GM21717 (cell line): ENCODE measurements around the gene GNL2.
"Not testable (repeated sequence)": the region's sequence is repeated elsewhere in the genome, so short reads cannot be mapped to it uniquely, and the experiment has no call there.

Experiments
- ATAC-seq: cut with Tn5 transposase; IDR thresholded peaks from one replicate; pipeline ENCODE4 v1.9.1; 2021; ENCODE audit warnings: mild to moderate bottlenecking, moderate library complexity; ENCODE audit not compliant: unreplicated experiment

GNL2 gene

DNA sequence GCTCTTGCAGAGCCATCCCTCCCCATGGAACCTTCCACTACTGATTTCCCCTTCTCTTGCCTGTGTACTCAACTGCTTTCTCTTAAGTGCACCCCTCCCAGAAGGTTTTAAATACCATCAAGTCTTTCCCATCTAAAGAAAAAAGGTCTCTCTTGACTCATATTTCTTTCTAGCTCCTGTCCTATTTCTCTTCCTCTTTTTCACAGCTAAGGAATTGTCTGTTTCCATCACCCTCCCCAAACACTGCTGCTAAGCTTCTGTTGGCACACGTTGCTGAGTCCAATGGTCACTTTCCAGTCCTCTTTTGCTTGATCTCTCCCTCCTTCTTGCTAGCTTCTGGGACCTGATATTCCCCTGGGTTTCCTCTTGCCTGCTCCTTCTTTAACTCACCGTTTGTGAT is 13.3 kb upstream of the GNL2 start:
- ATAC-seq, result no peak

DNA sequence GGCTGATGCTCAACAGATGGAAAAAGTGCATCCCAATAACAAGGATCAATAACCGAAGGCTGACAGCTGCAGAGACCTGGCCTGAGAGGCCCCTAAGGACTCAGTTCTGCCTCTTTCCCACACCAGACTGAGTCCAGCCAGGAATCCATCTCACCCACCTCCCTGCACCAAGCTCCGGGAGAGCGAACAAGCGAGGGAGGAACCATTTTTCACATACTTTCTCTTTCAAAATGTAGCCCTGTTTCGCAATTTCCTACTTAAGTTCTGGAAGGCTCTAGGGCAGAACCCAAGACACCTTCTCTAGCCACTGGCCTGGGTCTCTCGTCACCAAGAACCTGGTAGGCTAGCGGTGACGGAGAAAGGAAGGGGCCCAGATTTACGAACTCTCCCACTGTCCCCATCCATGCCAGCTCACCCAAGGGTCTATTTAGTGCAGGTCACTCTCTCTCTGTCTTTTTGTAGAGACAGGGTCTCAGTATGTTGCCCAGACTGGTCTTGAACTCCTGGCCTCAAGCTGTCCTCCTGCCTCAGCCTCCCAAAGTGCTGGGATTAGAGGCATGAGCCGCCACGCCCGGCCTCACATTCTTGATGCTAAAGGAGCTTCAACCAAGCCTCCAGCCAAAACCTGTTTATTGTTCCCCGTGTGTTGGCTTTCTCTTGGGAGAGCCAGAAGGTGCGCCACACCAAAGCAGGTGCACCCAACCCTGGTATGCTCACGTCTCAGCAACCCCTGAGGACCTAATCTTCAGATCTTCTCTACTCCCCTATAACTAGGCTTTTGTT is 10.9 kb upstream of the GNL2 start:
- ATAC-seq, result no peak

DNA sequence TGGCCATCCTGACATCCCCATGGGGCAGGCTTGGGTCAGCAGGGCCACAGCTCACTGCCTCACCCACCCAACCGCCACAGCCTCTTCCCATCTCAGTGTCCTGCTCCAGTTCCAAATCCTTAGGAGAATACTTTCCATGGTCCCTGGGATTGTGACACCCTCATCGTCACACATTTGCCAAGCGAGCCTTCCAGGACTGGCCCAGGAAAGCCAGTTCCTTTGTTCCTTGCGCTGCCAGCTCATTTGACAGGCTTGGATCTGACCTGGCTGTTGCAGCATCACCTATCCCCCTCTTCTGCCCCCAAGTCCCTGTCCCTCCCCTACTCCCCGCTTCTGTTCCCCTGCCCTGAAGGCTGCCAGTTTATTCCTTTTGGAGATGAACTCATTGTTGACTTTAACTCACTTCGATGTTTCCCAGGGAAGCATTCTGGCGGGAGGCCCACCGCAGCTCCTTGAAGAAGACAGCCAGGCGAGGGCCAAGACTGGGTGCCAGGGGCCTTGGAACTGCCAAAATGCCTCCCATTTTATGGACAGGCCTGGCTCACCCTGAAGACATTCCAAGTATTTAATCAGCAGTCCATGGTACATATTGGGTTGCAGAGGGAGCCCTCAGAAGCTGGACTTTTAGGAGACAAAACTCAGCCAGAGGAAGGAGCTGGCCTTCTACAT is 10.2 kb upstream of the GNL2 start:
- ATAC-seq, result no peak

DNA sequence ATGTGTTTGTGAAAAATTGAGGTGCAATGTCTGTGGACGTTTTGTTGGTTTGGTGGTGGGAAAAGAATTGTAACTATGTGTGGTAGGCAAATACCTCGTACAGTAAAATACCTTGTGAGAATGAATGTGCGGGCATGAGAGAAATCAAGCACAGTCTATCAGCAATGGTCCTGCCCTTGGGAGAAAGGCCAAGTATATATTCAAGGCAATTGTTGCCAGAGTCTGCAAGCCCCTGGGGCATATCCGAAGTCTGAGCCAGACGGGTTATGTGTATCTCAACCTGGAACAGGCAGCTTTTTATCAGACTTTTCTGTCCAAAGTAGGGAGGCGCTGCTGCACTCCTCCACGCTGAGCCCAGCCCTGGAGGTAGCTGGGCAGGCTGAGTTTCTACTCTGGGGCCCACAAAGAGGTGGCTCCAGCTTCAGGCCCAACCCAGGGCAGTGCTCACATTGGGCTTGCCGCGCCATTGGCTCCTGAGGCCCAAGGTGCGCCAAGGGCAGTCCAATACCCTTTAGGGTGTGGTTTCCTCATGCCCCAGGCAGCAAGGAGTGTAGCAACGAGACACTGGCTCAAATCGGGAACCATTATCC is 9.4 kb upstream of the GNL2 start:
- ATAC-seq, result no peak

DNA sequence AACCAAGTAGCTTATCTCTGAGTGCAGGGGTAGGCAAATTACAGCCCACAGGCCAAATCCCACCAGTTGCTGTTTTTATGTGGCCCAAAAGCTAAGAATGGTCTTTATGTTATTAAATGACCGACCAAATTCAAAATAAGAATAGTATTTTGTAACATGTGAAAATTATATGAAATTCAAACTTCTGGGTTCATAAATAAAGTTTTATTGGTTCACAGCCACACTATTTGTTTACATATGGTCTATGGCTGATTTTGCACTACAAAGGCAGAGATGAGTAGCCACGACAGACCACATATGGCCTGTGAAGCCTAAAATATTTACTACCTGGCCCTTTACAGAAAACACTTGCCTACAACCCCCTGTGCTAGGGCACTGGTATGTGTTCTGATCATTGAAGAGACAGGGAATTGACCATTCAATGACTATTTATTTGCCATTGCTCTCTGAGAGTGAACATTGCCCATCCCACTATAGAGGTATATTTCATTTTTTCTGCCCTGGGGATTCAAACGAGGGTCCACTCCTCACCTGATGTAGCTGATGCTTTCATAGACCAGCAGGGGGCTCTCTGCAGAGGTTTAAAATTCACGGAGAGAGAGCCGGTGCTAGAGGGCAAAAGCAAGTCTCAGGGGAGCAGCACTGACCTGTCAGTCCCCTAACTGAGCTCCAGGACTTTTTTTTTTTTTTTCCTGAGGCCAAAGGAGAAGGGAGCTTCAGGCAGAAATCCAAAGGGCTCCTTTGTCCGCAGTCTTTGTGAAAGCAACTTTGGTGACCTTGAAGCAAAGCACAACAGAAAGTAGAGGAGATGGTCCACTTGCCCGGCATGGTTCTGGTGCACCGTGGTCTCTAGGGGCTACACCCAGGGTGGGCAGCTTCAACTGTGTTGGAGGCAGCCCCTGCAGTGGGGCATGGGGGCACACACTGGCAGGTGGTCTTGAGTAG is 7.3 kb upstream of the GNL2 start:
- no peak for ATAC-seq

DNA sequence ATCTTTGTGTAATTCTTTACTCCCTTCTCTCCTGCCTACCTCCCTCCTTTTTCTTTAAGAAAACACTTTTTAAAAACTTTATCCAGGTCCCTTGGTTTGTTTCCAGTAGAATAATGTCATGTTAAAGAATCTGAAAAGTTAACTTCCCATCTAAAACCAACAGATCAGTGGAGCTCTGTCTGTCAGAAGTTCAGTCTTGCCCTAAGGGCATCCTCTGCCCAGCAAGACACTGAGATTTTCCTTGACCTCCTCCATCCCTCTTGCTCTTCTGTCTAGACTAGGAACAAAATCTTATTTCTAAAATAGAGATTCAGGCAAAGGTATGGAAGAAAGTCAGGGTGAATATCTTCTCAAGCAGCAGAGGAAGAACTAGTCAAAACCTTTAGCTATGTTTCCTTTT is 5.7 kb upstream of the GNL2 start:
- no peak for ATAC-seq

DNA sequence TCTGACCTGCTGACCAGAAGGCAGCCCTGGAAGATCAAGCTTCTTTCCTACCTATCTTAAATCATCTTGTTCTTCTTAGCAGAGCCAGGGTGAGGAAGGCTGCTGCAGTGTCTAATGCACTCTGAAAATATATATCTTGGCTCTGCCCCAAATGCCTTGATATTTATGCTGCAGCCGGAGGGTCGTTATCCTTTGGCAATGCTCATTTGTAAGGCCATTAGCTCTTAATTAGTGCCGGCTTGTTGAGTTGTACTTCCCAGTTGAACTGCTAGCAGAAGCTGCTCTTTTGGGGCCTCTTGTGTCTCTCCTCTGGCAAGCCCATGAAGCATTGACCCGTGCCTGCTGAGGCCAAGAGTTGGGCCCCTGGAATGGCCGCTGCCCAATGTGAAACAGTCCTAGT is 4.2 kb upstream of the GNL2 start:
- no peak for ATAC-seq

DNA sequence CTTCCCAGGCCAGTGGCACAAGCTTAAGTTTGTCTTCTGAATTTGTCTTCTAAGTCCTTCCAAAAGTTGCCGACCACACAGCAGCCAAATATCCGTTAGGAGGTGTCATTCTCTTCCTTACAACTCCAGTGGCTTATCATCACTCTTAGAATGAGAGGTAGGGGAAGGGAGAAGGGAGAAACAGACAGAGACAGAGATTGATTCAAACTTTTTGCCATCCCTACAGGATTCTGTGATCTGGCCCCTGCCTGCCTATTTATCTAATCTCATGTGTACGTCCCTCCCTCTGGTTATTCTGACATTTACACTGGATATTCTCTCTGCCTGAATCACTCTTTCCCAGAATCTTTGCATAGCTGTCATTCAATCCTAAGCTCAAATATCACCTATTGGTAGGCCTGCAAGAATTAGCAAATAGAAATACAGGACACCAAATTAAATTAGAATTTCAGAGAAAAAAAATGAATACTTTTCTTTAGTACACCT is 488 bp upstream of the GNL2 start:
- ATAC-seq, result no peak

DNA sequence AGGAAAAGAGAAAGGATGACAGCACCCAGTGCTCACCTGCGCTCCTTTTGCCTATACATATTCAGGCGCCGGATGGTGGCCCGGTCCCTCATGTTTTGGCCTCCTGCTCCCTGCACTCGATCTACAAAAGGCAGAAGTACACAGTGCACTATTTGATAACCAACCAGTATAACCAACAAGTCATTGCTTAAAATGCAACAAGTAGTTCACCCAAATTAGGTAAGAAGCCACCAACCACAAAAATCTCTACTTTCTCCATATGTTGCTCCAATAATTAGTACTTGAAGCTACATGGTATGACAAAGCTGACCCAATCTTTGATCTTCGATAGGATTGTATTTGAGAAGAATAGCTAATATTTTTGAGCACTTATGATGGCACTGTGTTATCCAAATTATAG is 2.0 kb downstream of the GNL2 start:
- ATAC-seq, result no peak

DNA sequence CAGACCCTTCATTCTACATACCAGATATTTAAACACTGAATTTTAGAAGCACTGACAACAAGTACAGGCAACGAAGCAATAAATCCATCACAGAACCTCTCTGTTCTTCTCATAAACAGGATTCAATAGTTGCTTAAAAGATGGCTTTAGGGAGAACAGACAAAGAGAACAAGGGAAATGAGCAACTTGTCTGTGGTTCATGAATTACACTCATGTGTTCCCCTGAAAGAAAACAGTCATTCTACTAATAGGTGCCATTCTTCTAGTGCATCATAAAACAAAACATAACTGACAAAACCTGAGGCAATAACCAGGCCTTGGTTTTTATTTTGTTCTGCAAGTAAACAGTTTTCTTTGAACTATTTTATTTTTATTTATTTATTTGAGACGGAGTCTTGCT is 6.8 kb downstream of the GNL2 start:
- ATAC-seq, result no peak

DNA sequence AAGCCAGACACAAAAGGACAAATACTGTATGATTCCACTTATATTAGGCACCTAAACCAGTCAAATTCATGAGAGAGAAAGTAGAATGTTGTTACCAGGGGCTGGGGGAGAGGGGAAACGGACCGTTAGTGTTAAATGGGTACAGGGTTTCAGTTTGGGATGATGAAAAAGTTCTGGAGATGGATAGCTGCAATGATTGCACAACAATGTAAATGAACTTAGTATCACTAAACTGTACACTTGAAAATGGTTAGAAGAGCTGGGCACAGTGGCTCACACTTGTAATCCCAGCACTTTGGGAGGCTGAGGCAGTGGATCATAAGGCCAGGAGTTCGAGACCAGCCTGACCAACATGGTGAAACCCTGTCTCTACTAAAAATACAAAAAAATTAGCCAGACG is 11.2 kb downstream of the GNL2 start:
- ATAC-seq, result not testable (repeated sequence)

DNA sequence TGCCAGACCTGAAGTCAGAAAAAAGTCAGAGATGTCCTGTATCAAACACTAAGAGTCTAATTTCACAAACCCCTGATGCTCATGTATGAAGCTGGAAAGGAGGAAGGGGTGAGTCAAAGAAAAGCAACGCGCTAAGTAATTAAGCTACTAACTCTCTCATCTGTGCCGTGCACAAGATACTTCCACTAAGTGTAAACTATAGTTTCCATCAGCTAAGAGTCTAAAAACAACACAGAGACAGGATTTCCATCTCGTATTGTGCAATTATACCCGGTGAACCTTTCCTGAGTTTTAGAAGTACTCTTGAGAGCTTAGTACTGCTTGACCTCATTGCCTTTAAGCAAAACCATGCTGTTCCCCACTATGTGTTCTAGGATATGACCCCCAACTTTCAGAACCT is 20.0 kb downstream of the GNL2 start:
- no peak for ATAC-seq

DNA sequence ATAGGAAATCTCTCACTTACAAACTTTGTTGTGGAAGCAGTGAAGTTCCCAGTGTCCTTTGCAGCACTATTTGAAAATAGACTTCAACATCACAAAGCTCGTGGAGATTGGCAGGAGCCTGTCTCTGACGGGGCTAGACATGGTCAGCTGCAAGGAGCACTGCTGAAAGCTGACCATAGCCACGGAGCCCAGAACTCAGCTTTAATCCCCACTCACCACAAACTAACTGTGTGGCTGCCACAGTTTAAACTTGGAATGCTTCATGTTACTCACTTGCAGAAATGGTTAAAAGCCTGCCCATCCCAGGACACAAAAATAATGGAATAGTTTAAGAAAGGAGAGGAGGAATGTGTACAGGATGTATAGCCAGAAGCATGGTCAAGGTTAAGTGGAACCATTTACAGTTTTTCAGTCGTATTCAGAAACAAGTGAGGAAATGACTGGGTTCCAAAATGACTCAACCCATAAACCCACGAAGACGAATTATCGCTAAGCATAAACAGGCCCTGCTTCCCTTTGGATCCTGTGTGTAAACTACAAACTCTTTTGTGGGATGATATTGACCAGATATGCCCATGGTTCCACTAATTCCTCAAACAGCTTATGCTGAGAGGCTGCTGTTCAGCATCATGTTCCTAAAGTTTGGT is 20.8 kb downstream of the GNL2 start:
- ATAC-seq, result no peak

DNA sequence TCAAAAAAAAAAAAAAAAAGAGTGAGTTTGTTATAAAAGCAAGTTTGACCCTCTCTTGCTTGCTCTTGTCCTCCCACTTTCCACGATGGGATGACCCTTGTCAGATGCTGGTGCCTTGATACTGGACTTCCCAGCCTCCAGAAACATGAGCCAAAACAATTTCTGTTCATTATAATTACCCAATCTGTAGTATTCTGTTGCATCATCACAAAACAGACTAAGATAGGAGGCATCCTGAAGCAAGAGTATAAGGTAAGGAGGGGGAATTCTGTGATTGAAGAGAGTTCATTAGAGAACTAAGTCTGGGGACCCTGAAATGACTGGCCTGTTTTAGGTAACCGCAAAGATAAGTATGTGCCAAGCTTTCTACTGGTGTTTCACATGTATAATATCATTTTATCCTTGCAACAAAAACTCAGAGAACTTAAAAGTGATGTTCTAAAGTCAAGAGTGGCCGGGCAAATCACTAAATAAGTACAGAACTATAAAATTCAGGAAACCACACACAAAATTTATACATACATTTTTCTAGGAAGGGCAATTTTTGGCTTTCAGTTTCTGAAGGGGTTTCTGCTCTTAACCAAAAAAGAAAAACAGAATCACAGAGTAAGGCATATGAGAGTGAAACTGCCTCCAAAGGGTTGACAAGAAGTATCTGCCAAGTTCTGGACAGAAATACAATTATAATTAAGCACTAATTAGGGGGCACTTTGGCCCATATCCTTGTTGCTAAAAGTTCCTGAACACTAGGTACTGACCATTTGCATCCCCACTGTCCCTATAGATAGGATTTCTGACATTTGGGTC is 25.0 kb downstream of the GNL2 start:
- no peak for ATAC-seq

DNA sequence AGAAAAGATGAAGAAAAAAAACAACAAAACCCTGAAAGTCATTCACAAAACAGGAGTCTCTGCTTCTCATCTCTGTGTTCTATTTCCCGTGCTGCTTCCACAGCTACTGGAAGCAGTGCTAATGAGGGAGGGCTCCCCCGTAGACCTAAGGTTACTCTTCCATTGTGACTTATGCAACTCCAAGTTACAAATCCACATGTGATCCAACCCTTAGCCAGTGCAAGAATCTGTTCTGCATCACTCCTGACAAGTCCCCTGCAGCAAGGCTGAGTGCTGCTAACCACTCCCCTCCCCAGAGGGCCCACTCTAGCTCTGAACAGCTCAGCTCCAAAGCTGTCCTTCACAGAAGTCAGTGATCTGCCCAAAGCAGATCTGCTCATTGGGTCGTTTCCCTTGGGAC is 28.7 kb downstream of the GNL2 start:
- ATAC-seq, result no peak

DNA sequence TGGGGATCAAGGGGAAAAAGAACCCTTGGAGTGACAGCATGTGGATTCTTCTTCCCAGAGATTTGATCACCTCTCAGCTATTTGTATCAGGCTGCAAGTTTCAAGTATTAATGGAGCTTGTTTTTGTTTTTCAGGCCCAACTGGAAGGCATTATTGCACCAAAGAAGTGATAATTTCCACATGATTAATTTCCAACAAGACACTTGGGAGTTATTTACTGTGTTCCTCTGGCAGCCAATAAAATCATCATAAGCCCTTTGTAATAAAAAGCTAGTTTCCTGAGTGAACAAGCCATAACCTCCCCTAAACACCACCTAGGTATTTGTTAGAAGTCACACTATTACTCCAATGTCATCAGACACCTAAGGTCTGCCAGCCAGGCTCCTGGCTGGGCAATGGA is 30.8 kb downstream of the GNL2 start:
- no peak for ATAC-seq

DNA sequence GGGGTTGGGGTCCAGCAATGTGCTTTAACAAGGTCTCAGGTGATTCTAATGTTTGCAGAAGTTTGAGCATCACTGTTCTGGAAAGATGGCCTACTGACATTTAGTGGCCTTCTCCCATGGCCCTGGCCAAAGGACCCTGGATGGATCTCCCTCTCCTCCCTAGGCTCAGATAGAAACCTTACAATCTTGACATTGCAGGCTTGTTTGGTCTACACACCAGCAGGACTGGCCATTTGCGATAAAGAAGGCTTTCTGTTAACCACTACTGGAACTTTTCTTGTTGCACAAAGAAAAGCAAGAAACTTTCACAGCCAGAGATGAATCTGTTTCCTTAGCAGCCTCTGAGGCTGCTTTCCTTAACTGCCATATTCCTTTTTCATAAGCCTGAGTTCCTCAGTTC is 32.8 kb downstream of the GNL2 start:
- ATAC-seq, result no peak

DNA sequence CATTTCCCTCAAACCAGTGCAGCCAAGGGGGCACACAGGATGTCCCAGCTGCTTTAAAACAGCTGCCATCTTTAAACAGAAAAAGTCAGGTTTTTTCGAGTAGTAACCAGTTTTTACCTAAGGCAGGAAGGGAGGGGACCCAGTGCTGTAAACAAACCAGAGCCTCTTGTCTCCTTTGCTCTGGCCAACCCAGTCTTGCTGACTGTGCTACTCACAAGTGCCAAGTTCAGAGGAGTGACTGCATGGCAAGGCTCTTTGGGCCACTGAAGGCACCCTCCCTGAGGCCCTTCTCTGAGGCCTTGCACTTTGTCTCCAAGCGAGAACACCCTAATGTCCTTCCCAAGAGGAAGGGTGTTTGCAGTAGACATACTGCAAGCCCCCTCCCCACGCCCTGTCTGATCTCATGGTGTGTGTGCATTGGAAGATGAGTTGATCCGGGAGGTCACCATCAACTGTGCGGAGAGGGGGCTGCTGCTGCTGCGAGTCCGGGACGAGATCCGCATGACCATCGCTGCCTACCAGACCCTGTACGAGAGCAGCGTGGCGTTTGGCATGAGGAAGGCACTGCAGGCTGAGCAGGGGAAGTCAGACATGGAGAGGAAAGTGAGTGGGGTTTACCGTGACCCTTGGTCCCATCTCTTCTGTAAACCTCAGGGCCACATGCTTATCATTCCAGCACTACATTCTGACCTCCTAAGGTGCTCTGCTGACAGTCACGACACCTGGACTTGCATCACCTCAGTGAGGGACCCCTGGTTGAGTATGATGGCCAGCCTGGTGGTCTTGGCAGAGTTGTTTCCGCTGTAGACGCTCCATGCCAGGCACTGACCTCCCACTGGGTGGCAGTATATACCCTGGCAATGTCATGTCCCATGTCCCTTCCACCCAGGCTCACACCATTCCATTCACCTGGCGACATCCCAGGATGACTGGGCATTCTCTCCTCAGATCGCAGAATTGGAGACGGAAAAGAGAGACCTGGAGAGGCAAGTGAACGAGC is 34.3 kb downstream of the GNL2 start:
- no peak for ATAC-seq
